ENCODE measurements around the gene ZNF428.
A peak's percentile ranks its signal among the peaks of the same experiment; 100 is the strongest.
"Not testable (repeated sequence)": the region's sequence is repeated elsewhere in the genome, so short reads cannot be mapped to it uniquely, and the experiment has no call there.

ZNF428 gene

DNA sequence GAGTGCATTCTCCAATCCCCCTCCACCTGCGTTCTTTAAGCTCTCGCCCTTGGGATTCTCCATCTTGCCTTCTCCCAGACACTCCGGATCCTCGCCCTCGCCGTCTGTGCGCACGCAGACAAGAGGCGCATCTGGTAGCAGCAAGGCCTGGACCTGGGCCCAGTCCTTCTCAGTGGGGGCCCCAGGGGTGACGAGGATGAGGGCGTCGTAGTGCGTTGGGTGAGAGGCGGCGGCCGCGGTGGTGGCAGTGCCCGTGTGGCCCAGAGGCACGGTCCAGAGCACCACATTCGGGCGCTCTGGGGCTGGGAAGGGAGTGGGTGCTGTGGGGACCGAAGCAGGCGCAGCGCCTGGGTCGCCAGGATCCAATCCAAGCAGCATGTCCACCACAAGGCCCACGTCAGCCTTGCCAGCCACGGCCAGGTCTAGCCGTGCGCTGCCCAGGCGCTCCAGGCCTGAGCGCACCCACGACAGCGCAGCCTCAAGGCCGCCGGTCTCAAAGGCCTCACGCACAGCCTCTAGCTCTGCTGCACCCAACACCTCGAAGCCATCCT is 26.6 kb downstream of the ZNF428 start:
- no peak for DNase-seq (ENCODE audit: low read depth in 2 of 2)

DNA sequence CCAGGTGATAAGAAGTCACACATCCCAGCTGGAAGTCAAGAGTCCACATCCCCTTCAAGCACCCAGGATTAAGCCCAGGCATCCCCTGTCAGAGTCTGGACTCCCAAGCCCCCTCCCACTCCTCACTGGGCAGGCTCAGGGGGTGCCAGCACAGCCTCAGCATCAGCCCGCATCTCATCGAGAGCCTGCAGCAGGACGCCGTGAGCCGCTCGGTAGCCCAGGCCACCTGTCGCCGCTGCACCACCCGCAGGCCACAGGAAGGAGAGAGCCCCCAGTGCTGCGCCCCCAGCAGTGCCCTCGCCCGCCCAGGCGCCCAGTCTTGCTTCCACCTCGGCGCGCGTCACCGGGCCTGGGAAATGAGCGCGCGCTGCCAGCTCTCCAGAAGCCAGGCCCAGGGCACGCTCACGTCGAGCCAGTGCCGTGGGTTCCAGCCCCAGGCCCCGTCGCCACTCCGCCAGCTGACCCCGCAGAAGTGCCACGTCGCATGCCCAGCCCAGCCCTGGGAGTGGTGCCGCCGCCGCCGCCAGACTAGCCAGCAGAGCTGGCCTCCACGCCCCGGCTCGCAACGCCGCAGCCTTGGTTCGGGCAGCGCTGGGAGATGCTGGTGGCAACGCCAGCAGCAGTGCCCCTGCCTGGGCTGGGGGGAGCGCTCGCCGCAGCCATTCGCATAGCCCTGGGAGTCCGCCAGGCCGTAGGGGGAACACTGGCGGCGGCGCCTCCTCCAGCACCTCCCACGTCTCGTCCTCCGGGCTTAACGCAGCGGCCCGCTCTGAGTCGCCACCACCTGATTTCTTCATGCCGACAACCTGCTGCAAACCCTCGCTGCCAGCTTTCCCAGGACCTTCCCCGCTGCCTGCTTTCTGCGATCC is 27.3 kb downstream of the ZNF428 start:
- no peak for DNase-seq (ENCODE audit: low read depth in 2 of 2)

DNA sequence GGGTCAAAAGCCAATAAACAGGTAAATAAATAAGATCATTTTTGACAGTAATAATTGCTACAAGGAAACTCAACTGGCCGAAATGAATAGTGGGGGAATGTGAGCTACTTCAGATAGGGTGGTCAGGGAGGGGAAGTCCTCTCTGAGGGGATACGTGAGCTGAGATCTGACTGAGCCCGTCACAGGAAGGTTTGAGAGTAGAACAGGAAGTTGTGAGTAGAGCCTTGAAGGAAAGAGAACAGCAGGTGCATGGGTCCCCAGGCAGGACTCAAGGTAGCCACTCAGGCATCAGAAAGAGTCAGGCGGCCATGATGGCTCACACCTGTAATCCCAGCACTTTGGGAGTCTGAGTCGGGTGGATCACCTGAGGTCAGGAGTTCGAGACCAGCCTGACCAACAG is 29.8 kb downstream of the ZNF428 start:
- DNase-seq (ENCODE audit: low read depth in 2 of 2), result no peak

DNA sequence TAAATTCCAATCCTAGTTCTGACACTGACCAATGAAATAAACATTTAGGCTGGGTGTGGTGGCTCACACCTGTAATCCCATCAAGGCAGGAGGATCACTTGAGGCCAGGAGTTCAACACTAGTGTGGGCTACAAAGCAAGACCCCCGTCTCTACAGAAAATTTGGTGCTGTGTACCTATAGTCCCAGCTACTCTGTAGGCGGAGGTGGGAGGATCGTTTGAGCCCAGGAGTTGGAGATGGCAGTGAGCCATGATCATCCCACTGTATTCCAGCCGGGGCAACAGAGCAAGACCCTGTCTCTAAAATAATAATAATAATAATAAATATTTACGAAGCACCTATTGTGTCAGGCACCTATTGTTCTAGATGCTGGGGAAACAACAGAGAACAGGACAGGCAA is 30.2 kb downstream of the ZNF428 start:
- DNase-seq (ENCODE audit: low read depth in 2 of 2), result no peak

DNA sequence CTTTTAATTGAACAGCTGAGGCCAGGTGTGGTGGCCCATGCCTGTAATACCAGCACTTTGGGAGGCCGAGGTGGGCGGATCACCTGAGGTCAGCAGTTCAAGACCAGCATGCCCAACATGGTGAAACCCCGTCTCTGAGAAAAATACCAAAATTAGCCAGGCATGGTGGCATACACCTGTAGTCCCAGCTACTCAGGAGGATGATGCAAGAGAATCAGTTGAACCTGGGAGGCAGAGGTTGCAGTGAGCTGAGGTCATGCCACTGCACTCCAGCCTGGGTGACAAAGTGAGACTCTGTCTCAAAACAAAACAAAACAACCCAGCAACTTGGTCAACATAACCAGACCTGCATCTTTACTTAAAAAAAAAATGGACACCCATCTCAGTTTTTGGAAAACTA is 32.4 kb downstream of the ZNF428 start:
- DNase-seq (ENCODE audit: low read depth in 2 of 2), result not testable (repeated sequence)

DNA sequence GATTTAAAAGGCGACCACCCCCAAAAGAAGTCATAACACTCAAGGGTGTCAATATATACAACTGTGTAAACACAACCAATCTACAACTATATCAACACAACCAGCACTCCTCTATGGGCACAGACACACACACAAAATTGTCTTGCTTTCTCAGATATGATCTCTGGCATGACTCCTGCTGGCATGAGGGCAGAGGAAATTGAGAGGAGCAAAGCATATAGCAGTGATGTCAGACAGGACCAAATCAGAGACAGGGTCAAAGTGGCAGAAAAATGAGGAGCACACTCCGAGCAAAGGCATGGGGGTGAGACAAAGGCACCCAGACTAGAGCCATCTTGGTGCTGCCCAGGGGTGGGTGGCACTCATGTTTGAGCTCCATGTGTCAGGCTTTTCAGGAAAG is 33.1 kb downstream of the ZNF428 start:
- DNase-seq (ENCODE audit: low read depth in 2 of 2), result no peak

DNA sequence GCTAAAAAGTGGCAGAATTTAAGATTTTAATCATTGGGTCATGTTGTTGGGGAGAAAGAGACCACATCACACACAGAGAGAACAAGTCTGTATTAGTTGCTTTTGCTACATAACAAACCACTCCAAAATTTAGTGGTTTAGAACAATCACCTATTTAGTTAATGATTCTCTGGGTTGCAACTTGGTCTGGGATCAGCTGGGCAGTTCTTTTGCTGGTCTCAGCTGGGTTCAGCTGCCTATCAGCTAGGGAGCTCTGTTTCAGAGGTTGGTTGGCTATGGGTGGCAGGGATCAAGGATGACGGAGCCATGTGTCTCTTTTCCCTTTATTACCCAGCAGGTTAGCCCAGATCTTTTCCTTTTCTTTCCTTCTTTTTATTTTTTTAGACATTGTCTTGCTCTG is 34.9 kb downstream of the ZNF428 start:
- no peak for DNase-seq (ENCODE audit: low read depth in 2 of 2)

DNA sequence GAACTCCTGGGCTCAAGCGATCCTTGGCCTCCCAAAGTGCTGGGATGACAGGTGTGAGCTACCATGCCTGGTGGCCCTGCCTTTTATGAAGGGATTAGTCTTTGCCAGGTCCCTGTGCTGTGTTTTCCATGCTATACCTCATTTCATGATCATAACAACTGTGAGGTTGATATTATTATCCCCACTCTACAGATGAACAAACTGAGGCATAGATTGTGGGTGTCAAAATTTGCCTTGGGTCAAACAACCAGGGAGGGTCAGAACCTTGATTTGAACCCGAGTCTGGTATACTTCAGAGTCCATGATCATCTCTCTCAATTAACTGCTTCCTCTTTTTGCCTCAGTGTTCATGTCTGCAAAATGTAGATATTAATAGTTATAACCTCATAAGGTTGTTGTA is 36.9 kb downstream of the ZNF428 start:
- no peak for DNase-seq (ENCODE audit: low read depth in 2 of 2)

DNA sequence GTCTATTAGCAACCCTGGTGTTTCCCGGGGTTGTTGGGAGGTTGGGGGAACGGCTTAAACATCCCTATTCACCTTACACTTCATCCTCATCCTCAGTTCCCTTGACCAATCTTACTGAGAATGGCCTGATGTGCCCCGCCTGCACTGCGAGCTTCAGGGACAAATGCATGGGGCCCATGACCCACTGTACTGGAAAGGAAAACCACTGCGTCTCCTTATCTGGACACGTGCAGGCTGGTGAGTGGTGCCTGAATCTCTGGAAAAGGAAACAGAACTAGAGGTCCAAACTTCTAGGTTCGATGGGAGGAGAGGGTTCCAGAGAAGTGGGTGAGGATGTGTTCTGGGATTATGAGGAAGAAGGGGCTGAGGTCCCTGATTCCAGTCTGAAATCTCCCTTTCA is 38.0 kb downstream of the ZNF428 start:
- no peak for DNase-seq (ENCODE audit: low read depth in 2 of 2)

DNA sequence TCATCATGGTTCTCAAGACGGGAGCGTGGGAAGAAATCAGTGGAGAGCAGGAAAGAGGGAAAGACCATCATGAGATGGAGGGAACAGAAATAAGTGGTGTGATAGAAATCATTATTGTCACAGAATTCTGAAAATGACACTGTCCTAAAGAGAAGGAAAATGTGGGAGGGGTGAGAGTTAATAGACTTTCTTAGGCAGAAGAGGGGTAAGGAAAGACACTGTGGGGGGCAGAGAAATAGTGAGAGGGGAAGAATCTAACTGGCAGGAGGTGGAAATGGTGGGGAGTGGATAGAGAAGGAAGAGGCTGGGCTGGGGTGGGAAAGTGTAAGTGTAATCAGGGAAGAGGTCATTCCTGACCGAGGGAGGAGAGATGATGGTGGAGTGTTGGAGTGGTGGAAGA is 40.6 kb downstream of the ZNF428 start:
- no peak for DNase-seq (ENCODE audit: low read depth in 2 of 2)

DNA sequence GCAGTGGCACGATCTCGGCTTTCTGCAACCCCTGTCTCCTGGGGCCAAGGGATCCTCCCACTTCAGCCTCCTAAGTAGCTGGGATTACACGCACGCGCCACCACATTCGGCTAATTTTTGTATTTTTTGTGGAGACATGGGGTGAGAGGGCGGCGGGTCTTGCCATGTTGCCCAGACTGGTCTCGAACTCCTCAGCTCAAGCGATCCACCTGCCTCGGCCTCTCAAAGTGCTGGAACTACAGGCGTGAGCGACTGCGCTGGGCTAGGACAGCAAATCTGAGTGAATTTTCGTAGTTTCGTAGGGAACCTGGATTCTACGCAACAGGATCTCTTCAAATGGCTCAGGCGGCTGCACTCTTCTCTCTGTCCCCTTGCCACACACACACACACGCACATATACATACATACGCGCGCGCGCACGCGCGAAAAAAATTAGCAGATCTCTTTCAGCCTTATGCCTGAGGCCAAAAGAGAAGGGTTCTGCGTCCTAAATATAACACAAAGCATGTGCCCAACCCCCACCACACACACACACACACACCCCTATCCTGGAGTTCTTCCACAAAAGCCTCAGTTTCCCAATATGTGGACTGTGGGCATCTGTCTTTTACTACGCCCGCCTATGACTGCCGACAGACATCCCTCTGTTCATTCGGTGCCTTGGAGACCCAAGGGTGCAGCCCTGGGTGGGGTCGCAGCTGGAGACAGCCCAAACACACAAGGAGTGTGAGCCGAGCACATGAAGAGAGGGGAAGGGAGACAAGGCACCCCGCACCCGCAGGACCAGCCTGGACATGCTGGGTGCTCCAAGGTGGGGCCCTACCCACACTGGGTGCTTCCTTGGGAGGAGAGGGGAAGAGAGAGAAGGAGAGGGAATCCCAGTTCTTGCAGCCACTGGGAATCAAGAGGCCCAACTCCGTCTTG is 43.2 kb downstream of the ZNF428 start:
- DNase-seq (ENCODE audit: low read depth in 2 of 2), result no peak

DNA sequence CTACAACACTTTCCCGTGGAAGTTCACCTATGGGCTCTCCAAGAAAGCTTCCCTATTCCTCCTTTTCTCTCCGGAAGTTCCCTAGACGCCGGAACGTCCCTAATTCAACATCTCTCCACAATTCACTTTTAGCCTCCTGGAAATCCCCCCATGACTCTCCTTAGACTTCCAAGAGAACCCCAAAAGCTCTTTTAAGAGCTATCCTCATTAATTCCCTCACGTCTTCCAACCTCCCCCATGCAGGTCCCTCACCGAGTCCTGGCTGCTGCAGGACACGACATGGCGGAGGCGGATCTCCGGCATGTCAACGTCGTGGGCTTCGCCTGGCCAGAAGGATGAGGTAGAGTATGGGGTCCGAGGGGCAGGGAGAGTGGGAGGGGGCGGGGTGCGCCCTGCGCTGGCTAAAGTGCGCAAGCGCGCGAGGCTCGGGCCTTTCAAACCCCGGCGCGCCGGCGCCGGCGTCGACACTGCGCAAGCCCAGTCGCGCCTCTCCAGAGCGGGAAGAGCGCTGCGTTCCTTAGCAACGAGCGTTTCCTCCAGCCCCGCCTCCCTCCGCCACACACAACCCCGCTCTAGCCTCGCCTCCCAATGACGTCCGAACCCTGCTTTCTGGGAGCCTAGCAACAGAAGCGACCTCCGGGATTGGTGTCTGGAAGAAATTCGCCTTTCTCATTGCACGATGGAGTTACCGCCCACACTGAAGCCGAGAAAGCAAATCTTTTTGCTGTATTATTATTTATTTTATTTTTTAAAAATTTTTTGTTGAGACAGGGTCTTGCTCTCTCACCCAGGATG is 44.1 kb downstream of the ZNF428 start, which contains the start of the genes PINLYP and XRCC1:
Gene PINLYP (plus strand): TSS at position 646 of the 795 bp plus-strand sequence. CDS start 1,391 bp downstream, outside the sequence.
Gene XRCC1 (minus strand): TSS at position 372 of the 795 bp plus-strand sequence. CDS start 69 bp downstream, at position 303.
- DNase-seq (ENCODE audit: low read depth in 2 of 2), result peak; percentile 96 to 97

DNA sequence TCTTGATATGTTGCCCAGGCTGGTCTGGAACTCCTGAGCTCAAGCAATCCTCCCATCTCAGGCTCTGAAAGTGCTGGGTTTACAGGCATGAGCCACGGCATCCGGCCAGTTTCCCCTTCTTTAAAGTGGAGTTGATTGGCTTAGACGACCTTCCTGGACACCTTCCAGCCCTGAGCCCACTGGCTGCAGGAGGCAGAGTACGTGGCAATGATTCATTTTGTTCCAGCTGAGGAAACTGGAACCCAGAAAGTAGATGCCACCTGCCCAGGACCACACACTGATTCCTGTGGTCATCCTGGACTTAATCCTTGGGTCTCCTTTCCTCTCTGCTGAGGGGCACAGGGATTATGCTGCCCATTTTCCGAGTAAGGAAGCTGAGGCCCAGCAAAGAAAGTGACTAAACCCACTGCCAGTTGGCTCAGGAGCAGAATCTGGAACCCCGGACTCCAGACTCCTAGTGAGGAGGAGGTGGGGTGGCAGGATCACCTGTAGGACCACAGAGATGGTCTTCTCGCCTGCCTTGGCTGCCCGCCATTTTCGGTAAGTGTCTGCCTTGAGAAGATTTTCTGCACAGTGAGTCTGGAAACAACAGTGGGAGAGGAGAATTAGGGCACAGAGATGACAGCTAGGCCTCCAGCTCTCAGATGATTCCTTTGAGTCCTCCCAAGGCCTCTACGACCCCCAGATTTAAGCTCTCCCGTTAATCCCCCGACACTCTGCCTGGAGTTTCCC is 44.8 kb downstream of the ZNF428 start:
- no peak for DNase-seq (ENCODE audit: low read depth in 2 of 2)

DNA sequence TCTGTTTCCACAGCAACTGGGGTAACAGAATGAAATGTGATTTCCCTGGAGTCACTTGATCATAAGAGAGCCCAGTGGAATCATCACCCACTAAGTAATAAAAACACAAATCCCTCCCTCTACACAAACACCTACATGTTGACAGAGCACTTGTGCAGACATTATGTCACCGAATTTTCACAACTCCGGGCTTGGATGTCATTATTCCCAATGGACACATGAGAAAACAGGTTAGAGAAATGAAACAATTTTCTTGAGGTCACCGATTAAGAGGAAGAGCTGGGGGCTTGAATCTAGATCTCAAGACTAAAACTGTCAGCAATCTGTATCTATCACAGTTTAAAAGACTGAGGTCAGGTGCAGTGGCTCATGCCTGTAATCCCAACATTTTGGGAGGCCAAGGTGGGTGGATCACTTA is 47.2 kb downstream of the ZNF428 start:
- no peak for DNase-seq (ENCODE audit: low read depth in 2 of 2)

DNA sequence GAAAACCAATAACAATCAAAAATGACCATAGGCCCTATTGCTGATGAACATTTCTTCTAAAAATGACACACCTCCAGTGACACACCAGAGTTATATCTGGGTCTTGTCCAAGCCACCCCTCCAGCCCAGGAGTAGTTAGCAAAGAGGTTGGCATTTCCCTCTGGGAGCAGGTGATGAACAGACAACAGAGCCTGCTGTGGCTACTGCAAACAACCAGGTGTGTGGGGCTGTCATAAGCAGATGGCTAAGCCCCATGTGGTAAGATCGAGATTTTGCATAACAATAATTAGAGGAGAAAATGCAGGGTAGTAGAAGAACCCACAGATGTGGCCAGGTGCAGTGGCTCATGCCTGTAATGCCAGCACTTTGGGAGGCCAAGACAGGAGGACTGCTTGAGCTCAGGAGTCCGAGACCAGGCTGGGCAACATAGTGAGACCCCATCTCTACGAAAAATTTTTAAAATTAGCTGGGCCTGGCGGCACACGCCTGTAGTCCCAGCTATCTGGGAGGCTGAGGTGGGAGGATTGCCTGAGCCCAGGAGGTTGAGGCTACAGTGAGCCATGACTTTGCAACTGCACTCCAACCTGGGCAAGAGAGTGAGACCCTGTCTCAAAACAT is 49.1 kb downstream of the ZNF428 start:
- DNase-seq (ENCODE audit: low read depth in 2 of 2), result no peak

DNA sequence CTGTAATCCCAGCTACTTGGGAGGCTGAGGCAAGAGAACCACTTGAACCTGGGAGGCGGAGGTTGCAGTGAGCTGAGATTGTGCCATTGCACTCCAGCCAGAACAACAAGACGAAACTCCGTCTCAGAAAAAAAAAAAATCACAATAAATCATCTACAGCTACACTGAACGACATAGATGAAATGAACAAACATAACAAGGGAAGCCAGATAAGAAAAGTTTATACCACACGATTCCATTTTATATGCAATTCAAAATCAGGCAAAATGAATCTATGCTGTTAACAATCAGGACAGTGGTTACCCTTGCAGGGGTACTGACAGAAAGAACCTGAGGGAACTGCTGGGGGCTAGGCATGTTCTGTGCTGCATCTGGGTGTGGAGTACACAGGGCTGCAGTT is 49.8 kb downstream of the ZNF428 start:
- DNase-seq (ENCODE audit: low read depth in 2 of 2), result no peak

DNA sequence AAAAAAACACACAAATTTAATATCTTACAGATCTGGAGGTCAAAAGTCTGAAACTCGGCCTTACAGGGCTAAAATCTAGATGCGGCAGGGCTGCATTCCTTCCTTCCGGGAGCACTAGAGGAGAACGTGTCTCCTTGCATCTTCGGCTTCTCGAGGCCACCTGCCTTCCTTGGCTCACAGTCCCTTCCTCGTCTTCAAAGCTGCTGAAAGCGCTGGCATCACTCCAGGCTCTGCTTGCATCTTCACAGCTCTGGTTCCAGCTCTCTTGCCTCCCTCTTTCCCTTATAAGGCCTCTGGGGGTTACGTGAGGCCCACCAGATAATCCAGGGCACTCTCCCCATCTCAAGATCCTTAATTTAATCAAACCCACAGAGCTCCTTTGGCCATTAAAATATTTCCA is 54.6 kb downstream of the ZNF428 start:
- DNase-seq (ENCODE audit: low read depth in 2 of 2), result no peak

DNA sequence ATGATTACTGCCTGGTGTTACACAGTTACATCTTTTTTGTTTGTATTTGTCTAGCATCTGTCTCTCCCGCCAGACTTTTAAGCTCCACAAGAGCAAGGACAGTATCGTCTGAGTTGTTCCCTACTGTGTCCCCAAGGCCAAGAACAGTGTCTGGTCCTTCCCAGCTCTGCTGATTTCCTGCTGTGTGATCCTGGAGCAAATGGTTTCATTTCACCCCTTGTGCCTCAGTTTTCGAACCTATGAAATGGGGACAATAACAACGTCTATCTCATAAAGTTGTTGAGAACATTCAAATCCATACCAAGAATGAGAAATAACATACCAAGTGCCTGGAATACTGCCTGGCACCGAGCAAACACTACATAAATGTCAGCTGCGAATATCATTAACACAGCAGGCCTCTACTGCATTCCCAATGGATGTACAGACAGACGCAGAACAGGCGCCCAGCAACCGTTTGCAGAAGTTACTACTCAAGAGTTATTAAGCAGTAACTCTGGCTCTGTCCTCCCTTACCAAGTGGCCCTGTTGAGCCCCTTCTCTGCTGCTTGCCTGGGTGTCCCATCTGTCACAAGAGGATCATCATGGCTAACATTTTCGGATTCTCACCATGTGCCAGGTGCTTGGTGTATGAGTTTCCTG is 55.5 kb downstream of the ZNF428 start:
- no peak for DNase-seq (ENCODE audit: low read depth in 2 of 2)

DNA sequence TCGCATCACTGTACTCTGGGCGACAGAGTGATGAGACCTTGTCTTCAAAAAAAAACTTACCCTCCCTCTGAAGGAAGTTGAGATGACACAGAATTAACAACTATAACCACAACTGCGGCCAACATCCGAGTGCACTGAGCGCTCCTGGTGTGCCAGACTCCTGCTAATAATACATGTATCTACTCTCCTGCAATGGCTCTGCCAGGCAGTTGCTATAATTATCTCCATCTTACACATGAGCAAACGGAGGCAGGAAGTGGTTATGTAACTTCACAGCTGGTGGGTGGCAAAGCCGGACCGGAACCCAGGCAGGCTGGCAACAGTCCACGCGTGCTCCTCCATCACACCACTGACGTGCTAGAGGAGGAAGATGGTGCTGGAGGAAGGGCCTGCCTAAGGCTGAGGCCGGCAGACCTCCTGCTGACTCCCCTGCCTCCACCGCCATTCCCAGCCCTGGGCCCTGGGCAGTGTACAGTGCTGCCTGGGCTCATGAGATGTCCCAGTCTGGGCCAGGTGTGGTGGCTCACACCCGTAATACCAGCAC is 56.7 kb downstream of the ZNF428 start:
- peak in 1 of 2 donors; percentile 43 for DNase-seq (ENCODE audit: low read depth in 2 of 2)

All from stimulated activated CD4-positive, alpha-beta T cell treated with anti-CD3 and anti-CD28 coated beads, Interleukin-15, amount 100 ng/mL, for 48 hours (primary cell).